ENCODE results near the gene INTS11. TPM values are rescaled to one million over a fixed set of nuclear protein-coding genes. Genes with fewer than 3 reads are reported as not detected.

INTS11 gene
- total and polyA plus RNA-seq, 2 of the 13 experiments (the other 11 are each of a cell fraction or from before 2014, with no cell fraction given) = 52.8 to 94.8 TPM

- no peak for TF ChIP-seq ZNF256 (CRISPR knock-in tag; conservative IDR thresholded peaks at IDR 0.05)
- TF ChIP-seq, protein P1, sequence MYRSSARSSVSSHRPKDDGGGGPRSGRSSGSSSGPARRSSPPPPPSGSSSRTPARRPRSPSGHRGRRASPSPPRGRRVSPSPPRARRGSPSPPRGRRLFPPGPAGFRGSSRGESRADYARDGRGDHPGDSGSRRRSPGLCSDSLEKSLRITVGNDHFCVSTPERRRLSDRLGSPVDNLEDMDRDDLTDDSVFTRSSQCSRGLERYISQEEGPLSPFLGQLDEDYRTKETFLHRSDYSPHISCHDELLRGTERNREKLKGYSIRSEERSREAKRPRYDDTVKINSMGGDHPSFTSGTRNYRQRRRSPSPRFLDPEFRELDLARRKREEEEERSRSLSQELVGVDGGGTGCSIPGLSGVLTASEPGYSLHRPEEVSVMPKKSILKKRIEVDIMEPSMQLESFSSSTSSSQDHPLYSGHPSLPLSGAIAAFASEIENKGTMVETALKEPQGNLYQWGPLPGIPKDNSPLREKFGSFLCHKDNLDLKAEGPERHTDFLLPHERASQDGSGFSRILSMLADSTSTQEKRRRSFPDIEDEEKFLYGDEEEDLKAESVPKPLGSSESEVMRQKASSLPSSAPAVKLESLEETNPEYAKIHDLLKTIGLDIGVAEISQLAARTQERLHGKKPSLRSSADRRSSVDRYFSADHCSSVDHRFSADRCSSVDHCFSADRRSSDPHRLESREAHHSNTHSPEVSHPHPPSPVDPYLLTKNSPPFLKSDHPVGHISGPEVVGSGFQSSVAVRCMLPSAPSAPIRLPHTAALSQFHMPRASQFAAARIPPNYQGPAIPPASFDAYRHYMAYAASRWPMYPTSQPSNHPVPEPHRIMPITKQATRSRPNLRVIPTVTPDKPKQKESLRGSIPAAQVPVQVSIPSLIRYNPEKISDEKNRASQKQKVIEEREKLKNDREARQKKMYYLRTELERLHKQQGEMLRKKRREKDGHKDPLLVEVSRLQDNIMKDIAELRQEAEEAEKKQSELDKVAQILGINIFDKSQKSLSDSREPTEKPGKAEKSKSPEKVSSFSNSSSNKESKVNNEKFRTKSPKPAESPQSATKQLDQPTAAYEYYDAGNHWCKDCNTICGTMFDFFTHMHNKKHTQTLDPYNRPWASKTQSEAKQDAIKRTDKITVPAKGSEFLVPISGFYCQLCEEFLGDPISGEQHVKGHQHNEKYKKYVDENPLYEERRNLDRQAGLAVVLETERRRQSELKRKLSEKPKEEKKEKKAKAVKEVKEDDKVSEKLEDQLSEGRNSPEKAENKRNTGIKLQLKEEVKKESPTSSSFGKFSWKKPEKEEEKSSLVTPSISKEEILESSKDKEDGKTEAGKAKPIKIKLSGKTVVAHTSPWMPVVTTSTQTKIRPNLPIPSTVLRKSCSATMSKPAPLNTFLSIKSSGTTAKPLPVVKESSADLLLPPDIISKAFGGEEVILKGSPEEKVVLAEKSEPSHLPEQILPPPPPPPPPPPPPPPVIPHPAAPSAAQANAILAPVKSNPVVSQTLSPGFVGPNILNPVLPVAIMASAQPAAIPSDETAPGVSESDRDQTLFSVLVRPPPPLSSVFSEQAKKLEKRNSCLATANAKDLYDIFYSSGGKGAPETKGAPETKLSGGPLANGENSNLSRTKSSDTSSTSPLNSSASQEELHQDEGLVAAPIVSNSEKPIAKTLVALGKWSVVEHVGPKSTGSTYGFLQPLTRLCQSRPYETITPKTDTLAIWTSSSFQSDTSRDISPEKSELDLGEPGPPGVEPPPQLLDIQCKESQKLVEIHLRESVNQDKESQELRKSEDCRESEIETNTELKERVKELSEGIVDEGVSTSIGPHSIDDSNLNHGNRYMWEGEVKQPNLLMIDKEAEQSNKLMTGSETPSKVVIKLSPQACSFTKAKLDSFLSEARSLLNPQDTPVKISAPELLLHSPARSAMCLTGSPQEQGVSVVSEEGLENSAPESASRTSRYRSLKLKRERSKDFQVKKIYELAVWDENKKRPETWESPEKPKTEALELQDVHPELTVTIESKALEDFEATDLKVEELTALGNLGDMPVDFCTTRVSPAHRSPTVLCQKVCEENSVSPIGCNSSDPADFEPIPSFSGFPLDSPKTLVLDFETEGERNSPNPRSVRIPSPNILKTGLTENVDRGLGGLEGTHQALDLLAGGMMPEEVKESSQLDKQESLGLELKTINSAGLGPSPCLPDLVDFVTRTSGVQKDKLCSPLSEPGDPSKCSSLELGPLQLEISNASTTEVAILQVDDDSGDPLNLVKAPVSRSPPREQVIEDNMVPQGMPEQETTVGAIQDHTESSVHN (CRISPR knock-in tag; IDR thresholded peaks at IDR 0.05) = peak; percentile 92; the same call in 1 of the 2 replicates
- TF ChIP-seq ELF3 (CRISPR knock-in tag; IDR thresholded peaks at IDR 0.05) = 0 out of 2 replicates have a peak, but pooled peaks have one; percentile 31
- TF ChIP-seq, protein P2, sequence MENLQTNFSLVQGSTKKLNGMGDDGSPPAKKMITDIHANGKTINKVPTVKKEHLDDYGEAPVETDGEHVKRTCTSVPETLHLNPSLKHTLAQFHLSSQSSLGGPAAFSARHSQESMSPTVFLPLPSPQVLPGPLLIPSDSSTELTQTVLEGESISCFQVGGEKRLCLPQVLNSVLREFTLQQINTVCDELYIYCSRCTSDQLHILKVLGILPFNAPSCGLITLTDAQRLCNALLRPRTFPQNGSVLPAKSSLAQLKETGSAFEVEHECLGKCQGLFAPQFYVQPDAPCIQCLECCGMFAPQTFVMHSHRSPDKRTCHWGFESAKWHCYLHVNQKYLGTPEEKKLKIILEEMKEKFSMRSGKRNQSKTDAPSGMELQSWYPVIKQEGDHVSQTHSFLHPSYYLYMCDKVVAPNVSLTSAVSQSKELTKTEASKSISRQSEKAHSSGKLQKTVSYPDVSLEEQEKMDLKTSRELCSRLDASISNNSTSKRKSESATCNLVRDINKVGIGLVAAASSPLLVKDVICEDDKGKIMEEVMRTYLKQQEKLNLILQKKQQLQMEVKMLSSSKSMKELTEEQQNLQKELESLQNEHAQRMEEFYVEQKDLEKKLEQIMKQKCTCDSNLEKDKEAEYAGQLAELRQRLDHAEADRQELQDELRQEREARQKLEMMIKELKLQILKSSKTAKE (CRISPR knock-in tag; IDR thresholded peaks at IDR 0.05; ENCODE audit: borderline replicate concordance) = no peak
- no peak for TF ChIP-seq LRRFIP1 (CRISPR knock-in tag; conservative IDR thresholded peaks at IDR 0.05)
- no peak for TF ChIP-seq AGO1 (IDR thresholded peaks at IDR 0.05; ENCODE audit: low read depth, low read length, poor library complexity, severe bottlenecking)
- TF ChIP-seq NFYC (CRISPR knock-in tag; IDR thresholded peaks at IDR 0.05) = no peak
- TF ChIP-seq, protein P3, sequence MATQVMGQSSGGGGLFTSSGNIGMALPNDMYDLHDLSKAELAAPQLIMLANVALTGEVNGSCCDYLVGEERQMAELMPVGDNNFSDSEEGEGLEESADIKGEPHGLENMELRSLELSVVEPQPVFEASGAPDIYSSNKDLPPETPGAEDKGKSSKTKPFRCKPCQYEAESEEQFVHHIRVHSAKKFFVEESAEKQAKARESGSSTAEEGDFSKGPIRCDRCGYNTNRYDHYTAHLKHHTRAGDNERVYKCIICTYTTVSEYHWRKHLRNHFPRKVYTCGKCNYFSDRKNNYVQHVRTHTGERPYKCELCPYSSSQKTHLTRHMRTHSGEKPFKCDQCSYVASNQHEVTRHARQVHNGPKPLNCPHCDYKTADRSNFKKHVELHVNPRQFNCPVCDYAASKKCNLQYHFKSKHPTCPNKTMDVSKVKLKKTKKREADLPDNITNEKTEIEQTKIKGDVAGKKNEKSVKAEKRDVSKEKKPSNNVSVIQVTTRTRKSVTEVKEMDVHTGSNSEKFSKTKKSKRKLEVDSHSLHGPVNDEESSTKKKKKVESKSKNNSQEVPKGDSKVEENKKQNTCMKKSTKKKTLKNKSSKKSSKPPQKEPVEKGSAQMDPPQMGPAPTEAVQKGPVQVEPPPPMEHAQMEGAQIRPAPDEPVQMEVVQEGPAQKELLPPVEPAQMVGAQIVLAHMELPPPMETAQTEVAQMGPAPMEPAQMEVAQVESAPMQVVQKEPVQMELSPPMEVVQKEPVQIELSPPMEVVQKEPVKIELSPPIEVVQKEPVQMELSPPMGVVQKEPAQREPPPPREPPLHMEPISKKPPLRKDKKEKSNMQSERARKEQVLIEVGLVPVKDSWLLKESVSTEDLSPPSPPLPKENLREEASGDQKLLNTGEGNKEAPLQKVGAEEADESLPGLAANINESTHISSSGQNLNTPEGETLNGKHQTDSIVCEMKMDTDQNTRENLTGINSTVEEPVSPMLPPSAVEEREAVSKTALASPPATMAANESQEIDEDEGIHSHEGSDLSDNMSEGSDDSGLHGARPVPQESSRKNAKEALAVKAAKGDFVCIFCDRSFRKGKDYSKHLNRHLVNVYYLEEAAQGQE (IDR thresholded peaks at IDR 0.05; ENCODE audit: borderline replicate concordance in 1 of 2, low read depth in 1 of 2, low read length in 2 of 2) = no peak
- no peak for TF ChIP-seq HMG20B (CRISPR knock-in tag; conservative IDR thresholded peaks at IDR 0.05)
- TF ChIP-seq ZNF850 (CRISPR knock-in tag; conservative IDR thresholded peaks at IDR 0.05) = no peak
- TF ChIP-seq HOXA3 (CRISPR knock-in tag; IDR thresholded peaks at IDR 0.05) = peak; percentile 89
These were observed 37.0 kb downstream of the INTS11 start (continued) for GRCh38 chr1:1287288-1288110.
